SH-SY5Y (cell line): ENCODE measurements around the gene GALNT18.

Experiments used
- GATA2 ChIP-seq: IDR thresholded peaks from 2 replicates; pipeline ENCODE4 v1.6.1; 2011; ENCODE audit warnings: mild to moderate bottlenecking, low read depth, low read length
- GATA3 ChIP-seq: IDR thresholded peaks from 2 replicates; pipeline ENCODE4 v1.6.1; 2011; ENCODE audit warnings: low read depth, mild to moderate bottlenecking, low read length, moderate library complexity

GALNT18 gene

DNA sequence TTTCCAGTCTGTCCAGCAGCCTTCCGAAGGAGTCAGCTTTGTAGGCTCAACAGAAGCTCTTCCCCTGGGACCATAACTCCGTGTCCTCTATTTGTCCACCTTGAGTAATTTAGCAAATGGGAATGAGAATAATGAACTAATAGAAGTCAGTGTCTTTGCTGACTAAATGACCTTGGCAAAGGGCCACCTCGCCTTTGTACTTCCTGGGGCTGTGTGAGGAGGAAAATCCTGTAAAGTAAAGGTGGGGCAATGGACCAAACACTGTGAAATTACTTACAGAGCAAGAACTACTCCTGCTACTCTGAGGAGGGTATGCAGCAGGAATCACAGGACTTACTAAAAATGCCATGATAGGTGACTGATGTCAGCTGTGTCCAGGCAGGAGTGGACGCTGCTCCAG is 232.6 kb downstream of the GALNT18 start:
- no peak for TF ChIP-seq GATA3
- no peak for TF ChIP-seq GATA2

DNA sequence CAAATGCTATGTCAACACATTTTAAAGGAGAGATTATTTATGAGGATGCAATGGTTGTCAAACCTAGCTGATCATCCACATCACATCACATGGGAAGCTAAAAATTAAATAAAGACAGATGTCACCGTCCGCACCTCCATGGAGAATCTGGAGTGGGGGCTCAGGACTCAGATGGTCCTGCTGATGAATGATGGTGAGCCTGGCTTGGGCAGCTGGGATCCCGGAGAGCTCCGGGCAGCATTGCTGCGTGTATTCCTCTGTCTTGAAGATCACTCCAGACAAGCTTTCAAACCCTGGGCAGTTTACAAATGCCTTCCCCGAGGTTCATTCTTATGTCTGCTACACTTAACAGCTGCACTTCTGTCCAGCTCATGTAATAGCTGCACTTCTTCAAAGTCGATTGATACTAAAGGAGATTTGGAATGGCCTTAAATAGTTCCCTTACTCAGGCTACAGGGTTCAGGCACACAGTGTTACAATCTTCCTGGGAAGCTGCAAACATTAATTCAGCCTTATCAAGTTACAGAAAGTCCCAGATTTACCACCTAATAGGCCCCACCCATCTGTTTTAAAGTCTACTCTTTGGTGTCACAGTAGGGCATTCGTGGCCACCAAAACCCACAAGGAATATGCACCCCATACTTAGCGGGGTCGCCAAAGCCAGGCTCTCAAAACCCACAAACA is 234.0 kb downstream of the GALNT18 start:
- no peak for TF ChIP-seq GATA3
- no peak for TF ChIP-seq GATA2

DNA sequence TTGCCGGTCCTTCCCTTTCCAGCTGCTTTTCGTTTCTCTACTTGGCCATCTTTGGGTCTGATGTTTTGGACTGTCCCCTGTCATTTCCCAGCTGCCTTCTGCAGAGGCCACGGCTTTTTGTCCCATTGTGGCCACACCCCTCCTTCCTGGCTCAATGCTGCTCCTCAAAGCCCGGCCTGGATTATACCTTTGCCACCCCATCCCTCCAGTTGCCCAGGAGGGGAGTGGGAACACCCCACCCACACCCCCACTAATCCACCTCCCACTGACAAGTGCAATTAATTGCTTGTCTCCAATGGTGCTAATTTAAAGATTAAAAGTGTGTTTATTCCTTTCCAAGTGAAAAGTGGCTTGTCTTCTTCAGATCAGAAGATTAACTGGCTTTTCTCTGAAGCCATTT is 234.6 kb downstream of the GALNT18 start:
- TF ChIP-seq GATA3: no peak
- no peak for TF ChIP-seq GATA2

DNA sequence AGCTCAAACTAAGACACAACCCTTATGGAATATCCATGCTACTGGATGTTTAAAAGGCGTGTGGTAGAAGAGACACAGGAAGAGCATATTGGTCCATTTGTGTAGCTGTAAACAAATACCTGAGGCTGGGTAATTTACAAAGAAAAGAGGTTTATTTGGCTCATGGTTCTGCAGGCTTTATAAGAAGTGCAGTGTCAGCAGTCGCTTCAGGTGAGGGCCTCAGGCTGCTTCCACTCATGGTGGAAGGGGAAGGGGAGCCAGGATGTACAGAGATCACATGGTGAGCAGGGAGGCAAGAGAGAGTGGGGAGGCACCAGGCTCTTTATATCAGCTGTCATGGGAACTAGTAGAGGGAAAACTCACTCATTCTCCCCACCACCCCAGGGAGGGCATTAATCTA is 237.0 kb downstream of the GALNT18 start:
- no peak for TF ChIP-seq GATA2
- no peak for TF ChIP-seq GATA3

DNA sequence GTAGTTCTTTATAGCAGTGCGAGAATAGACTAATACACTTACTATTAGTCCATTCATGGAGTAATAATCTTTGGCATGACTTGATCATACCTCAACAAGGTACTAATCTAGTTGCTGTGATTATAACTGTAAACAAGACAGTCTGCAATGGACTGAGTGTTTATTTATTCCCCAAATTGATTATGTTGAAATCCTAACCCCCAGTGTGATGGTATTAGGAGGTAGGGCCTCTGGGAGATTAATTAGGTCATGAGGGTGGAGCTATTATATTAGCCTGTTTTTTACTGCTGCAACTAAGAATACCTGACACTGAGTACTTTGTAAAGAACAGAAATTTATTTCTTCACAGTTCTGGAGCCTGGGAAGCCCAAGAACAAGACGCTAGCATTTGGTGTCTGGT is 237.8 kb downstream of the GALNT18 start:
- TF ChIP-seq GATA3 (no peak), GATA2 (no peak)

DNA sequence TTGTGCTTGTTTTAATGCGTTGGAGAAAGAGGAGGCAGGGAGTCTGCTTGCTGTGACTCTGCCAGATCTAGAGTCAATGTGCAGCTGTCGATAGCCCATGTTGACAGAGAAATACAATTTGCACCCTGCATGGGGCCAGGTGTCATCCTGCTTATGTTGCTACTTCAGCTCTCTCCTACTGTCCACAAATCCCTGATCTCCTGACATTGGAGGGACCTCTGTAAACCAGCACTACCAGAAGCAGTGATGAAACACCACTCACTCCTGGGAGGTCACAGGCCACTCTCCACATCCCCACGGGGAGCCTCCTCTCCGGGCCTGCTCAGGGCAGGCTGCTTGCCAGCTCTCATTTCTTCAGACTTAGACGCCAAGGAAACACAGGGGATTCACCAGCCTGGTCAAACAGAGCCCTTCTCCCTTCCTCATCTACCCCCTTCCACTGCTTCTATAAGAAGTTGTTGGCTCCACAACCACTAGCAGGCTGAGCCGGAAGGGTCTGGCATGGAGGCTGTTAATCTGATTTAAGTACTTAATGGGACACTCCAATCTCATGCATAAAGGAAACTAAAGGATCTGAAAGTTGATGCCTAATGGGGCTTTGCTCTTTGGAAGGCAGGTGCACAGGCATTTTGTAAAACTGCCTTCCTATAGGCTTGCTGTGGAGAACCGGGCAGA is 238.8 kb downstream of the GALNT18 start:
- TF ChIP-seq GATA2 (no peak), GATA3 (no peak)

DNA sequence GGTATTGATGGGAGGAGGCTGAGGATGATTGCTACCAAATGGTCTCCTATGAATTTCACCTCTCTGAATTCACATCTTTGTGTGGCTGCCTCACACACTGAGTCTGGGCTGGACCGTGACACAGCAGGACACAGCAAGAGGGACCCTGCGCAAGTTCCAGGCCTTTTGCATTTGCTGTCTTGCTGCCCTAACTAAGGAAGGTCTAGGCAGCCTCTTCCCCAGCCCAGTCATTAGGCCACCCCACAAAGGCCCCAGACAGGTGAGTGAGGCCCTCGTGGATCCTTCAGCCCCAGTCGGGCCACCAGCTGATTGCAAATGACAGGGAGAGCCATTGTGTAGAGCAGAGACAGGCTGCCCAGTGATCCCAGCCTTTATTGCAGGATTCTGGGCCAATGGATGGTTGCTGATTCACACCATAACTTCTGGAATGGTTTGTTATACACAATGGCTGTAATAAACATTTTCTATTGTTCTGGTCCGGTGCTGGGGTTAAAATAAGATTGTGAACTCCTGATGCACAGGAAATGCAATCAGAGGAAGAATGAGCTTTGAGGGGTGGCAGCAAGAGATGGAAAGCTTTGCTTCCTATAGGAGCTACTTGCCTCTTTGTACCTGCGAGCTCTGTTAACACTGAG is 240.2 kb downstream of the GALNT18 start:
- no peak for TF ChIP-seq GATA3
- no peak for TF ChIP-seq GATA2

DNA sequence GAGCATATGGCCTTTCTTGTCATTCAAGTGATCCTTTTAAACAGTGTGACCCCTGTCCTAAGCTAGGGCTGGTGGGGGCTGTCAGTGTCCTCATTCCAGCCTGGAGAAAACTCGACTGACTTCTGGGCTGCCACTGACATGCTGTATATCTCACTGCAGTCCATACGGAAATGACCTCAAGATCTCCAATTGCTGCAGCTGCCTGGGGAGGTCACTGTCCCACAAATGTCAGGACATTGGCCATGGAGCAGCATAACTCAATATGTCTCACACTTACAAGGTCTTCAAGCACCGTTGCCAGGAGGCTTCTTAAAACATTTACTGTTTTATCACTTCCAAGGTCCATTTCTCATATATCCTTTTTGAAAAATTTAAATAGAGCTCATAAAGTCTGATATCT is 240.9 kb downstream of the GALNT18 start:
- no peak for TF ChIP-seq GATA2
- no peak for TF ChIP-seq GATA3

DNA sequence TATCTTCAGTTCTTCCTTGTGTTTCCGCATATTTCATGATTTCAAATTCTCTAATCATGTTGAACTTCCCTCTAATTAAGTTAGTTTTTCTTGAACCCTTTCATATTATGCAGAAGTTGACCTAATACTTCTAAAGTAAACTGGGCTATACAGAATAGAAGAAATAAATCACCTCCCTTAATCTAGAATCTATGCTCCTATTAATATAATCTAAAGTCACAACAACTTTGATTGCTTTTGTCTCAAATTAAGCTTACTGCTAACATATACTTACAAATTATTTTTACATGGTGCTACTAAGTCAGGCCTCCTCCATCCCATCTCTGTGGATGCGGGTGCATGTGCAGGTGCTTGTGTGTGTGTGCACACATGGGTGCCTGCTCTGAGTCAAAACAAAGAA is 241.5 kb downstream of the GALNT18 start:
- TF ChIP-seq GATA3 (no peak), GATA2 (no peak)

DNA sequence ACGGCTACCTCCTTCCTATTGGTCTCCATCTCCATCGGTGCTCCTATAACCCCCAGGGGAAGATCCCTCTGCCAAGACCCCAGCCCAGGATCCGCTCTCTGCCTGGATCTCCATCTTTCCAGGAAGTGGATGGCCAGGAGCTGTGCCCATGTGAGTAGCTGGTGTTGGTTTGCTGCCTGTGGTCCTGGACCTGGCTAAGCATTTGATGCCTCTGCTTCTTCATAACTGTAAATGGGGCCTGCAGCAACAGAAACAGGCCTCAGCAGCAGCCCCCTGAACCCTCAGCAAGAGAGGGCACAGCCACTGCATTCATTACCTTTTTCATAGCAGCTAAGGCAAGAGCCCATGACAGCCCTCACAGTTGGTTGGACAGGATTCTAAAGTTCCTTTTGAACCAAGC is 242.1 kb downstream of the GALNT18 start:
- TF ChIP-seq GATA2: no peak
- no peak for TF ChIP-seq GATA3

DNA sequence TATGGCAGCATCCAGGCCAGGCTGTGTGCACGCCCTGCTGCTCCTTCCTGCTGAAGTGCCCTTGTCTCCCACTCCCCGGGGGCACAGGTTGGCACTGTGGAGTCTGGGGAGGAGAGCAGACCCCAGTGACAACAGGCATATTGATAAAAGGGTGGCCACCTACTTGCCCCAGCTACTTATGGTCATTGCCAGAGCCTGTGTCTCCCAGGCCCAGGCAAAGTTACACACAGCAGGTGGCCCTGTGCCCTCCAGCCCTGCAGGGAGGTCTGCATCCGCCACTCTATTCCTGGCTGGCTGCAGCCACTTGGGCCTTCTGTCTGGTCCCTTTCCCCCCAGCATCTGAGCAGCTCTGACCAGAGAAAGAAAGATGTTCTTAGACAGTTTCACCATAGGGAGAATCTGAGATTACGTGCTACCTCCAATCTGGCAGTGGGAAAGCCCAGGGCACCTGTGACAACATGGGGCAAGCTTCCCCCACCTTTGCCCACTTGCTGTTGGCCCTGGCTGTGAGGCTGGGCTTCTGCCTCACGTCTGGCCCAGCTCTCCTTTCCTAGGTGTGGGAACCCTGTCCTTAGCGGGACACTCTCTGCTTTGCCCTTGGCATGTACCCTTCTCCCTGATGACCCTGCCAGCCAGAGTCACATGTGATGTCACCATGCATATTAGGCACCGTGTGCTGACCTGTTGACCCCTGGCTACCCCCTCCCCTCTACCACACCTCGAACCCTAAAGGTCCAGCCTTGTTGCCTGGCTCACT is 243.4 kb downstream of the GALNT18 start:
- TF ChIP-seq GATA3 (no peak), GATA2 (0 out of 2 replicates have a peak, but pooled peaks have one; percentile 11)

DNA sequence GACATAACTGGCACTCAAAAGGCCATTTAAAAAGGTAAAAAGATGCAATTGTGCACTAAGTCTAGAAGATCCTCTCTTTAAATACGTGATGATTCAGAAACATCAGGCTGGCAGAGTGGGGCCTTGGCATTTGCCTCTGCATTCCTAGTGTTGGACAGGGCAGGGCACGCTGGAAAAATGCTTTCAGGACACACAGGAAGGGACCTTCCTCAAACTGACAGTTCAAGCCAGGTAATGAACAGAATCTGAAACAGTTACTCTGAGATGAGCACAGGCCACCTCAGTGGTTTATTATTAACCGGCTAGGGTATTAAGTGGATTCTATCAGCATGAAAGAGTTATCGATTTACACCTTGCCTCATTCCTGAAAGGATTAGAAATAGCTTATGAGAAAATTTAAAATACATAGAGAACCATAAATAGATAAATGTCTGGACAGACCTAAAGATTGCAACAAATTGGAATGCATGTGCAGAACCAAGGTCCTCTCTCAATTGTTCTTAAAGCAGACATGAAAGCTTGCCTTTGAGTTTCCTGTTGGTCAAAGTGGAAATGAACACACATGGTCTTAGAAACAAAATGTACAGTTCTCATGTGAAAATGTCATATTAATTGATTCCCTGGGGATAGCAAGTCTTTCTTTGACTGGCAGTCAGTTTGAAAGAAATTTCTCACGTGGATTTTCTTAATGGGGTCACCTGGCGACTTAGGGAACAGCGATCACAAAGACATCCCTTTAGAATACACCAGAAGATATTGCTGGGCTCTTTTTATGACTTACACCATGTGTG is 247.3 kb downstream of the GALNT18 start:
- TF ChIP-seq GATA2 (no peak), GATA3 (no peak)

DNA sequence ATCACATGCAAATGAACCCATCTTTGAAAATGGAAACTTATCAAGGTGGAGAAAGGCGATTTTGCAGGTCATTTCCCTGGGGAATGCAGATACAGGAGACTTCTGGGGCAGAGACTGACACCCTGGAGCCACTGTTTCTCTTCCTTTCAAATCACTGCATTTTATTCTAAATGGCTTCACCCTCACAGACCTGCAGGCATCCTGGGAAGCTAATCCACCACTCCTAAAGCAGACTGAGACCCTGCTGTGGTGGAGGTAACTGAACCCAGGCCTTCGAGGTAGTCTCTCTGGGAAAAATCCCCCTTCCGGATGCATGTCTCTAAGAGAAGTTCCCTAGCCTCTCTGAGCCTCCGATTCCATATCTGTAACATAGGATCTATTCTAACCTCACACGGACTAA is 247.9 kb downstream of the GALNT18 start:
- TF ChIP-seq GATA3 (no peak), GATA2 (no peak)
